Breast epithelium (tissue), 4 donors: Measurements from ENCODE around the gene PIK3CD. TPM values are rescaled to one million over a fixed set of nuclear protein-coding genes. Genes with fewer than 3 reads are reported as not detected.

Experiments
- DNase-seq, 2 donors: peaks; one replicate each; pipeline ENCODE4 v3.0.0-alpha.2; 2019; ENCODE audit warnings: low spot score in 2 of 2
- H3K27ac ChIP-seq, 2 donors: fragments of 200-600 bp; sonication (generic) in 1 of 2; one replicate each; pipeline ENCODE4 v1.5.1; 2016 to 2019; ENCODE audit warnings: mild to moderate bottlenecking in 1 of 2
- H3K27me3 ChIP-seq, 2 donors: fragments of 200-600 bp; sonication (generic) in 1 of 2; one replicate each; pipeline versions ENCODE4 v1.5.1 to v1.6.0; 2017 to 2019; ENCODE audit warnings: control low read depth in 1 of 2, mild to moderate bottlenecking in 1 of 2
- H3K36me3 ChIP-seq: fragments of 200-600 bp; one replicate; pipeline ENCODE4 v1.5.1; 2019
- H3K4me1 ChIP-seq, 2 donors: fragments of 200-600 bp; sonication (generic); one replicate each; pipeline ENCODE4 v1.5.1; 2016 to 2019; ENCODE audit warnings: control low read depth in 1 of 2
- H3K4me3 ChIP-seq, 3 donors: fragments of 200-600 bp; sonication (generic); 1 replicate in 2 of 3; 2 replicates in 1 of 3; pipeline ENCODE4 v1.5.1; 2016 to 2019; ENCODE audit warnings: mild to moderate bottlenecking in 3 of 3, moderate library complexity in 2 of 3
- H3K9me3 ChIP-seq, 2 donors: fragments of 200-600 bp; sonication (generic) in 1 of 2; one replicate each; pipeline ENCODE4 v1.5.1; 2016 to 2019; ENCODE audit warnings: control low read depth in 1 of 2
- CTCF ChIP-seq, 3 donors: fragments of 450-650 bp; IDR thresholded peaks; one replicate each; pipeline ENCODE4 v1.5.1; 2016 to 2017; ENCODE audit warnings: antibody characterized with exemption in 3 of 3, mild to moderate bottlenecking in 3 of 3, moderate library complexity in 3 of 3
- POLR2A ChIP-seq: fragments of 450-650 bp; IDR thresholded peaks from one replicate; pipeline ENCODE4 v1.6.1; 2016; ENCODE audit warnings: antibody characterized with exemption, mild to moderate bottlenecking, moderate library complexity
- POLR2AphosphoS5 ChIP-seq, 3 donors: sonication (generic); formaldehyde crosslinking; IDR thresholded peaks; one replicate each; pipeline ENCODE4 v1.6.1; 2017; ENCODE audit warnings: antibody characterized with exemption in 3 of 3
- intact Hi-C: fragments of 100-400 bp; cut with DNase I; formaldehyde crosslinking; loops from one replicate; pipeline ENCODE4 v1.15.1; 2023; ENCODE audit warnings: low total_unique reads
- total RNA-seq, 3 donors: library from RNA; depleted of rRNA; stranded (reverse); fragments of >200 nt; gene quantifications; one replicate each; pipeline ENCODE4 v1.1.0, GENCODE V29; 2016

PIK3CD gene
- total RNA-seq, 3 donors from 2014 or later: 8.2 to 12.1 (median 11.9) TPM

DNA sequence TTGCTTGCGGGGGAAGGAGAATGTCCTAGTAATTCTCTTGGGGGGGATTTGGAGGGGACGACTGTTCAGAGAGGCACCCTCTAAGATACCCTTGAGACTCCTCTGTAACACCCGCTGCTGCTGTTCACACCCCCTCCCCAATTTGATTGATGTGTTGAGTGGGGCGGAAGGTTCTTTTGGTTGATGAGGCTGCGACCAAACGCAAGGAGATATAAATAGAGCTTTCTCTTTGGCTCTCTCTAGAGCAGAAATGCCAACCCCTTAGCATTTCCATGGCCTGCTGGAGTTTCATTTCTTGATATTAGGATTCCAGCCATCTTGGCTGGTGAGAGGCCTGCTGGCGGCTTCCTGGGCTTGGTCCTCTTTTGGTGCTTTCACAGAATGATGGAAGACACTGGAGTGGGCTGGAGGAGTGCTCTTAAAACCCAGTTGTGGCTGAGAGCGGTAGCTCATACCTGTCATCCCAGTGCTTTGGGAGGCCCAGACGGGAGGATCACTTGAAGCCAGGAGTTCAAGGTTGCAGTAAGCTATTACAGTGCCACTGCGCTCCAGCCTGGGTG, 2.0 kb downstream of the PIK3CD start:
- intact Hi-C loops: no loop called here
- Histone ChIP-seq H3K9me3 (no peaks in the 10 kb centered on the region), H3K27me3 (peaks cover 4 to 17% of the 10 kb centered on the region in 2 donors), H3K4me3 (peak overlapping the region in 2 of 3 donors; percentile 58 to 76), H3K27ac (peak overlapping the region; percentile 17 to 48), H3K36me3 (no peaks in the 10 kb centered on the region), H3K4me1 (peaks cover 0 to 5% of the 10 kb centered on the region in 2 donors)
- TF ChIP-seq CTCF (IDR thresholded peaks at IDR 0.05) (no peak), POLR2AphosphoS5 (IDR thresholded peaks at IDR 0.05) (no peak), POLR2A (no peak)
- no peak for DNase-seq

- Histone ChIP-seq H3K9me3 (no peaks in the 10 kb centered on the region), H3K4me3 (peak overlapping the region in 1 of 3 donors; percentile 76), H3K4me1 (peaks cover 0 to 5% of the 10 kb centered on the region in 2 donors), H3K36me3 (no peaks in the 10 kb centered on the region), H3K27ac (peak overlapping the region; percentile 17 to 48), H3K27me3 (peaks cover 4 to 17% of the 10 kb centered on the region in 2 donors)
- no peak for DNase-seq
- TF ChIP-seq CTCF (IDR thresholded peaks at IDR 0.05) (no peak), POLR2A (no peak), POLR2AphosphoS5 (IDR thresholded peaks at IDR 0.05) (no peak)
- intact Hi-C loops: no loop called here
These were observed 2.7 kb downstream of the PIK3CD start for GRCh38 chr1:9654051-9654833.

DNA sequence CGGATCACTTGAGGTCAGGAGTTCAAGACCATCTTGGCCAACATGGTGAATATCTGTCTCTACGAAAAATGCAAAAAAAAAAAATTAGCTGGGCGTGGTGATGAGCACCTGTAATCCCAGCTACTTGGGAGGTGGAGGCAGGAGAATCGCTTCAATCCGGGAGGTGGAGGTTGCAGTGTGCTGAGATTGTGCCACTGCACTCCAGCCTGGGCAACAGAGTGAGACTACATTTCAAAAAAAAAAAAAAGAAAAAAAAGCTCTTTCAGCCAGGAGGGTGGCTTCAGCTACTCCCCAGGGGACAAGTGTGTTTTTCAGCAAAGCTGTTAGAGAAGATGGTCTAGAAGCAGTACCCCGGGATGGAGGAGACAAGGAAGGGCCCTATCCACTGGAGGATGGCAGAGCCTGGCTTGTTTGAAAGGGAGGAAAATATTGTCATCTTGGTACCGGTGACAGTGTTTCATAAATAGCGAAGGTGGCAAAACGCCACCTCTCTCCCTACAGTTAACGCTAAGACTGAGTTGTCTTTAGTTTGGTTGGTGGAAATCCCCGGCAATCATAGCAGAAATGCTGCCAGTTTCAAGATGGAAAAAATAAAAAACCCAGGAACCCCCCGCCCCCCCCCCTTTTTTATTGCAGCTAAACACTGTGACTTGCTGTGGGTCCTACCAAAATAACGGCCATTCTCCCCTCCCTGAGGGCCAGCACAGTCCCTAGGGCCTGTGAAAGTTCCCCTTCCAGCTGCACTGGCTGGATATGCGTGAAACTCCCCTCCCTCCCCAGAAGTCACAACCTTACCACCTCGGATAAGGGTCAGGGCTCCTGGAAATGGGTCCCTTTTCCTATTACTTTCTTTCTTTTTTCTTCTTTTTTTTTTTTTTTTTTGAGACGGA, 3.5 kb downstream of the PIK3CD start:
- Histone ChIP-seq H3K36me3 (no peaks in the 10 kb centered on the region), H3K27me3 (peaks cover 4 to 17% of the 10 kb centered on the region in 2 donors), H3K4me1 (peaks cover 0 to 5% of the 10 kb centered on the region in 2 donors), H3K9me3 (no peaks in the 10 kb centered on the region), H3K4me3 (no peak overlapping the region), H3K27ac (peak overlapping the region in 1 of 2 donors; percentile 48)
- no peak for DNase-seq
- intact Hi-C loops: no loop called here
- TF ChIP-seq POLR2AphosphoS5 (IDR thresholded peaks at IDR 0.05) (no peak), CTCF (IDR thresholded peaks at IDR 0.05) (no peak), POLR2A (no peak)

- H3K27ac ChIP-seq: no peak overlapping the region
- H3K4me1 ChIP-seq: peaks cover 0 to 5% of the 10 kb centered on the region in 2 donors
- TF ChIP-seq POLR2AphosphoS5 (IDR thresholded peaks at IDR 0.05): no peak
- TF ChIP-seq POLR2A: no peak
- no peak for TF ChIP-seq CTCF (IDR thresholded peaks at IDR 0.05)
- peaks cover 4 to 17% of the 10 kb centered on the region in 2 donors for H3K27me3 ChIP-seq
- H3K9me3 ChIP-seq: no peaks in the 10 kb centered on the region
- no peaks in the 10 kb centered on the region for H3K36me3 ChIP-seq
- no peak overlapping the region for H3K4me3 ChIP-seq
- no peak for DNase-seq
- intact Hi-C loops: no loop called here
These were observed 4.3 kb downstream of the PIK3CD start for GRCh38 chr1:9655836-9656235.
